Activated CD4-positive, alpha-beta T cell treated with anti-CD3 and anti-CD28 coated beads for 1 hour (primary cell): ENCODE measurements around the gene GABRG3.

Experiments
- DNase-seq: peaks from one replicate; pipeline ENCODE4 v3.0.0-alpha.2; 2020

The GABRG3 gene

DNA sequence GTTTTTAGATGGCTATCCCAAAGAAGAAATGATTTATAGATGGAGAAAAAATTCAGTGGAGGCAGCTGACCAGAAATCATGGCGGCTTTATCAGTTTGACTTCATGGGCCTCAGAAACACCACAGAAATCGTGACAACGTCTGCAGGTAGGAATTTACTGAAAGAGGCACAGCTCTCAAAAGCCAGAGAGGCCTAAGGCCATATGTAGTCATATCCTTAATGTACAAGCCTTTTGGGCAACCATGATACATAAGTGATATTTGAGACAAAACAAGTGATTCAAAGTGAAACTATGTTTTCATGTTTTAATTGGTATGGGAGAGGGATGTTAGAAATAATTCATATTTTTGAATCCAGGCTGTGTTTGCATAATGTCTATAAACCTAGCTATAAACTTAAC lies 509.7 kb downstream of the GABRG3 start:
- no peak for DNase-seq

- no peak for DNase-seq
Measured at GRCh38 chr15:27481768-27482167, 510.8 kb downstream of the GABRG3 start.

DNA sequence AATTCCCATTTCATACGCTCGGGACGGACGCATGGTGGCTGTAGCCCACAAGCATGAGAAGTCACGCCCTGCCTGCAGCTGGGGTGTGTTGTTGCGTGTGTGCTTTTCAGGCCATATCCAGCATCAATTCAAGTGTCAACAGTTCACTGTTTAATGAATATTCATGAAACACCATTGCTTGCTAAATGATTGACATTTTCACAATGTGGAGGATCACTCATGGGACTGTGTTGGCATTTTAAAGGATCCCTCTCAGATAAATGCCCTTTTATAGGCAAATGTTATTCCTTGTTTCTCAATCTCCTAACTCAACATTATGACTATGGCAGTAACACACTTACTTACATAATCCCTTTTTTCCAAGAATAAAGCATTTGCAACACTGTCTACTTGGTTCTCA lies 511.3 kb downstream of the GABRG3 start:
- DNase-seq: no peak

- DNase-seq: no peak
Measured at GRCh38 chr15:27483124-27483523, 512.1 kb downstream of the GABRG3 start.

GRCh38 chr15:27485265-27485664 lies 514.3 kb downstream of the GABRG3 start:
- DNase-seq: no peak

DNA sequence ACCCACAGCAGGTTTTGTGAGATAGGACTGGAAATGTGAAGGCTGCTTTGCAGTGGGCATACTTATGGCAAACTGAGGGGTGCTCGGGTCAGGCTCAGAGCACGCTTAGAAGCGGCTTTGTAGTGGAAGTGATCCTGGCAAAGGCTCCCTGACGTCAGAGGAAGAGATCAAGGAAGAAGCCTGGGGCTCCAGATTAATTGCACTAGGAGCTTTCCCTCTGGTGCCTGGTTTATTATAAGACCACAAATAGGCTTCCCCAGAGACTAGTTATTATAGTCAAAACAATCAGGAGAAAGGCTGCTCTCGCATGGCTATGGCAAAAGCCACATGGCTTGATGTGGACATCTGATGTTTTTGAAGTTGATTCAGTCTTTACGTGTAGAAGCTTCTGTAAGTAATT lies 515.1 kb downstream of the GABRG3 start:
- no peak for DNase-seq

- no peak for DNase-seq
Measured at GRCh38 chr15:27486683-27487647, 516.0 kb downstream of the GABRG3 start.

DNA sequence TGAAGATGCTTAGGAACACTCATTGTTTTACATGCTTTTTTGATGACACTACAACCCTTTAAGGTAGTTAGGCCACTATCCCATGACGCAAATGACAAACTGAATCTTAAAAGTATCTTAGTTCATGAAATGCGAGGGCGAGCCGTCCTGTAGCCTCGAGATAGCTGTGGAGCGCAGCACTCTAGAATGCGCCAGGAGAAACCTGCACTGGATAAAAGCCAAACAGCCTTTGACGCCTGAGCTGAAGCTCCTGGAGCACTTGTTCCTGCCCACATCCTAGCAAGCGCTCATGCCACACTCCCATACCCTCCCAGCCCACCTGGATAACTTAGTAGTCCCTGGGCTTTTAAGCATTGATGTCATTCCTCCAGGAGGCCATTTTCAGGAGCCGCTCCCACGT lies 516.9 kb downstream of the GABRG3 start:
- no peak for DNase-seq

GRCh38 chr15:27490867-27491595 lies 520.0 kb downstream of the GABRG3 start:
- DNase-seq: no peak

- no peak for DNase-seq
Measured at GRCh38 chr15:27491666-27492621, 521.0 kb downstream of the GABRG3 start.

GRCh38 chr15:27495963-27496459 lies 525.0 kb downstream of the GABRG3 start:
- DNase-seq: no peak

DNA sequence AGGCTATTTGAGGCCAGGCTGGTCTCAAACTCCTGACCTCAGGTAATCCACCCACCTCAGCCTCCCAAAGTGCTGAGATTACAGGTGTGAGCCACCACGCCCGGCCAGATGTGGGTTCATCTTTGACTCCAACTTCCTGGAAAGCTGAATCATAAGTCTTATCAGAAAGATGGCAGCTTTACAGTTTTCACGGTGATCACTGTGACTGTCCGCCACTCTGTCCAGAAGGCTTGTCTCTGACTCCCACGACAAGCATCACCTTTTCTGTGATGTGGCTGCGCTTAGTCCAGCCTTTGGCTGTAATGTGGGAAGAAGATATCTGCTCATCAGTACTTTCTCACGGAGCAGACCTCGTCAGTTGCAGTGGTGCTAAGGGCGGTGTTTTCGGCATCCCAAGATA lies 527.7 kb downstream of the GABRG3 start:
- no peak for DNase-seq

GRCh38 chr15:27499191-27499590 lies 528.2 kb downstream of the GABRG3 start:
- no peak for DNase-seq

GRCh38 chr15:27499719-27500118 lies 528.7 kb downstream of the GABRG3 start:
- DNase-seq: no peak

- DNase-seq: no peak
Measured at GRCh38 chr15:27500206-27500605, 529.2 kb downstream of the GABRG3 start.

- no peak for DNase-seq
Measured at GRCh38 chr15:27506752-27507151, 535.8 kb downstream of the GABRG3 start.

GRCh38 chr15:27509014-27509413 lies 538.0 kb downstream of the GABRG3 start:
- DNase-seq: no peak

GRCh38 chr15:27512281-27513001 lies 541.5 kb downstream of the GABRG3 start:
- DNase-seq: no peak

- no peak for DNase-seq
Measured at GRCh38 chr15:27514526-27514925, 543.5 kb downstream of the GABRG3 start.

GRCh38 chr15:27527490-27528067 lies 556.6 kb downstream of the GABRG3 start:
- no peak for DNase-seq

DNA sequence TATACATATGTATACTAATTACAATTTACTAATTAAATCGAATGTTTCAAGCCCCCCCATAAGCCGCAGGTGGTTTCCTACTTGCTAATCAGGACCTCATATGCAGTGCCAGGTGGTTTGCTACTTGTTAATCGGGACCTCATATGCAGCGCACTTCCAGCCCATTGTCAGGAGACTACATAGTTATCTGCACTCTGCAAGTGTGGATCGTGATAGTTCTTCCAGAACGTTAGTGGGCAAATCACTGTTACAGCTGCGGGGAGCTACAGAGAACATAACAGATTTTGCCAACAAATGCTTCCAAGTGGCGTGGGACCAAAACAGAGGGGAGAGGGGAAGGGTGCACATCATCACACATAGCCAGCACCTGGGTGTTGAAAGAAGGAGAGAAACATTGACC lies 558.4 kb downstream of the GABRG3 start:
- DNase-seq: no peak

DNA sequence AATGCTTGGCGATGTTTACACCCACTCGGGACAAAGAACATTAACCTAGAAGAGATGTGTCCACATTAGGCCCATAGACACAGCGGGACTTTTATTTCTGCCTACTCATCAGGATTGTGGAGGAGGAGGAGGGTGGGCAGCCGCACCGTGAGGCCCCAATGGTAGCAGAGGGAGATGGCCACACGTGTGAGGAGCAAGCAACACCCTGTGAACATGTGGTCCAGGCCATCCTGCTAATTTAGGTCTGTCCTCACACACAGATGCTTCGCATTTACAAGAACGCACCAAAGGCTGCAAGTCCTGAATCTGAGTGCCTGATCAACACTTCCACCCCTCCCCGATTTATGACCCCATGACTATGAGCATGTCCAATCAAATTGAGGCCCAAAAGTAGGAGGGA lies 560.0 kb downstream of the GABRG3 start:
- no peak for DNase-seq
